Measurements from ENCODE around the gene NEK4.

Gene NEK4

DNA sequence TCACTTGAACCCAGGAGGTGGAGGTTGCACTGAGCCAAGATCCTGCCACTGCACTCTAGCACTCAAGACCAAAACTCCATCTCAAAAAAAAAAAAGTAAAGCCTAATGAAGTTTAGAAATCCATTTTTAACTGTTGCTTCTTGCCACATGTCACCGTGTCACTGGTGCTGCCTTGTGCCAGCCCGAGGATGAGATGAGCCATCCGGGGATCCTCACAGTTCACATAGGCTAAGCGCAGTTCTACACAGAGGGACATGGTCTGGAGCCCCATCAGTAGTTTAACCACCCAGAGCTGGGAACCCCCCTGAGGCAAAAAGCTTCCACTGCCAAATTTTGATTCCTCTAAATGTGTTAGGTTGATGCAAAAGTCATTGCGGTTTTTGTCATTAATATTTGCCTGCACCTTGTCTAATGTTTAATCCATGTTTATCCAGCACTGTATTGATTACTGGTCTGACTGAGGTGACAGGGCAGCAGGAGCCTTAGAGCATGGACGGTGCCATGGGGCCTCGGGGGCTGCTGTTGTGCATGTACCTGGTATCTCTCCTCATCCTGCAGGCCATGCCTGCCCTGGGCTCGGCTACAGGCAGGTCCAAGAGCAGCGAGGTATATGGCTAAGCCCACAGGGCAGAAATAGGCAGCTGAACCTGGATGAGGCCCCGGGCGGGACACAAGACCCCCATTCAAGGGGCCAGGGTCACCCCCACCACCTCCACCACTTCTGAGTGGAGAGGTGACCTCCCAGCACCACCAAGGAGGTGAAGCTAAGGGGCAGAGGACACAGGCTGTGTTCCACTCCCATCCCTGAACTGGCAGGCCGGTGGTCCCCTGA is 6.6 kb upstream of the NEK4 start, which contains the start of gene ITIH1:
Gene ITIH1 (plus strand): TSS at position 473 of the 832 bp plus-strand sequence. CDS start 17 bp downstream, at position 490.
- TF ChIP-seq SIN3A (IDR thresholded peaks at IDR 0.05; ENCODE audit: borderline replicate concordance, insufficient read depth, low read length): no peak
- TF ChIP-seq TAF1 (IDR thresholded peaks at IDR 0.05; ENCODE audit: borderline replicate concordance, insufficient read depth, low read length): no peak
- TF ChIP-seq FOXP2 (optimal IDR thresholded peaks at IDR 0.05; ENCODE audit: borderline replicate concordance, extremely low read depth, extremely low read length, insufficient read depth): no peak
- no peak for TF ChIP-seq POLR2AphosphoS5 (IDR thresholded peaks at IDR 0.05; ENCODE audit: low read depth, low read length)
- TF ChIP-seq, protein P1, sequence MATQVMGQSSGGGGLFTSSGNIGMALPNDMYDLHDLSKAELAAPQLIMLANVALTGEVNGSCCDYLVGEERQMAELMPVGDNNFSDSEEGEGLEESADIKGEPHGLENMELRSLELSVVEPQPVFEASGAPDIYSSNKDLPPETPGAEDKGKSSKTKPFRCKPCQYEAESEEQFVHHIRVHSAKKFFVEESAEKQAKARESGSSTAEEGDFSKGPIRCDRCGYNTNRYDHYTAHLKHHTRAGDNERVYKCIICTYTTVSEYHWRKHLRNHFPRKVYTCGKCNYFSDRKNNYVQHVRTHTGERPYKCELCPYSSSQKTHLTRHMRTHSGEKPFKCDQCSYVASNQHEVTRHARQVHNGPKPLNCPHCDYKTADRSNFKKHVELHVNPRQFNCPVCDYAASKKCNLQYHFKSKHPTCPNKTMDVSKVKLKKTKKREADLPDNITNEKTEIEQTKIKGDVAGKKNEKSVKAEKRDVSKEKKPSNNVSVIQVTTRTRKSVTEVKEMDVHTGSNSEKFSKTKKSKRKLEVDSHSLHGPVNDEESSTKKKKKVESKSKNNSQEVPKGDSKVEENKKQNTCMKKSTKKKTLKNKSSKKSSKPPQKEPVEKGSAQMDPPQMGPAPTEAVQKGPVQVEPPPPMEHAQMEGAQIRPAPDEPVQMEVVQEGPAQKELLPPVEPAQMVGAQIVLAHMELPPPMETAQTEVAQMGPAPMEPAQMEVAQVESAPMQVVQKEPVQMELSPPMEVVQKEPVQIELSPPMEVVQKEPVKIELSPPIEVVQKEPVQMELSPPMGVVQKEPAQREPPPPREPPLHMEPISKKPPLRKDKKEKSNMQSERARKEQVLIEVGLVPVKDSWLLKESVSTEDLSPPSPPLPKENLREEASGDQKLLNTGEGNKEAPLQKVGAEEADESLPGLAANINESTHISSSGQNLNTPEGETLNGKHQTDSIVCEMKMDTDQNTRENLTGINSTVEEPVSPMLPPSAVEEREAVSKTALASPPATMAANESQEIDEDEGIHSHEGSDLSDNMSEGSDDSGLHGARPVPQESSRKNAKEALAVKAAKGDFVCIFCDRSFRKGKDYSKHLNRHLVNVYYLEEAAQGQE (IDR thresholded peaks at IDR 0.05; ENCODE audit: insufficient read depth in 1 of 2, low read depth in 2 of 2, low read length in 2 of 2): no peak

DNA sequence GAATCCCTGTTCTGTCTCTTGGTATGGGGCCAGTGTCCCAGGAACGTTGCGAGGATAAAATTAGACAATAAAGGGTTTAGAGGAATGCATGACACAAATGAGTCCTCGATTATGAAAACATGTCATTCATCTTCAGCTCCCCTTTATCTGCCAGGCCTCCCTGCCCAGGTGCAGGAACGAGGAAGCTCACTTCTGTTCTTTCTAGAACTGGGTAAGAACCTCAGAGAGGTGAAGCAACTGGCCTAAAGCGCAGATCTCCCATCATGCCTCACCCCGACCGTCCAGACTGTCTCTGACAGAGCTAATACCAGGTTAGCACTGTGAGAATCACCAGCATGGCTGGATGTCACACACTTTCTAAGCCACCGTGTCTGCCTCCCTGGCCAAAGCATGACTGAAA is 5.1 kb upstream of the NEK4 start:
- TF ChIP-seq SIN3A (IDR thresholded peaks at IDR 0.05; ENCODE audit: borderline replicate concordance, insufficient read depth, low read length) (no peak), TAF1 (IDR thresholded peaks at IDR 0.05; ENCODE audit: borderline replicate concordance, insufficient read depth, low read length) (no peak), FOXP2 (optimal IDR thresholded peaks at IDR 0.05; ENCODE audit: borderline replicate concordance, extremely low read depth, extremely low read length, insufficient read depth) (no peak), POLR2AphosphoS5 (IDR thresholded peaks at IDR 0.05; ENCODE audit: low read depth, low read length) (no peak)
- TF ChIP-seq, protein P1 (IDR thresholded peaks at IDR 0.05; ENCODE audit: insufficient read depth in 1 of 2, low read depth in 2 of 2, low read length in 2 of 2): no peak

- TF ChIP-seq TAF1 (IDR thresholded peaks at IDR 0.05; ENCODE audit: borderline replicate concordance, insufficient read depth, low read length) (no peak), POLR2AphosphoS5 (IDR thresholded peaks at IDR 0.05; ENCODE audit: low read depth, low read length) (no peak), SIN3A (IDR thresholded peaks at IDR 0.05; ENCODE audit: borderline replicate concordance, insufficient read depth, low read length) (no peak), FOXP2 (optimal IDR thresholded peaks at IDR 0.05; ENCODE audit: borderline replicate concordance, extremely low read depth, extremely low read length, insufficient read depth) (no peak)
- TF ChIP-seq, protein P1 (IDR thresholded peaks at IDR 0.05; ENCODE audit: insufficient read depth in 1 of 2, low read depth in 2 of 2, low read length in 2 of 2): no peak
Observed at GRCh38 chr3:52774901-52775864, 4.4 kb upstream of the NEK4 start.

GRCh38 chr3:52774066-52774713 is 3.5 kb upstream of the NEK4 start:
- no peak for TF ChIP-seq TAF1 (IDR thresholded peaks at IDR 0.05; ENCODE audit: borderline replicate concordance, insufficient read depth, low read length)
- no peak for TF ChIP-seq POLR2AphosphoS5 (IDR thresholded peaks at IDR 0.05; ENCODE audit: low read depth, low read length)
- no peak for TF ChIP-seq SIN3A (IDR thresholded peaks at IDR 0.05; ENCODE audit: borderline replicate concordance, insufficient read depth, low read length)
- no peak for TF ChIP-seq FOXP2 (optimal IDR thresholded peaks at IDR 0.05; ENCODE audit: borderline replicate concordance, extremely low read depth, extremely low read length, insufficient read depth)
- TF ChIP-seq, protein P1 (IDR thresholded peaks at IDR 0.05; ENCODE audit: insufficient read depth in 1 of 2, low read depth in 2 of 2, low read length in 2 of 2): no peak

Measured in PFSK-1 (cell line).